Measurements from ENCODE around the gene LSM6.

- TF ChIP-seq POLR2A (IDR thresholded peaks at IDR 0.05) = no peak
- TF ChIP-seq CTCF (IDR thresholded peaks at IDR 0.05) = no peak
- TF ChIP-seq EP300 (IDR thresholded peaks at IDR 0.05) = no peak
Observed at GRCh38 chr4:146159384-146160058, 16.0 kb upstream of the LSM6 start.
